Neural cell (in vitro differentiated cells): Measurements from ENCODE around the gene GAPVD1. TPM values are rescaled to one million over a fixed set of nuclear protein-coding genes. Genes with fewer than 3 reads are reported as not detected.

Experiments
- H2AFZ ChIP-seq: fragments of 200-600, 300-800 bp; sonication (generic), shearing (Covaris generic); 2 replicates; pipeline ENCODE4 v1.6.0; 2014; ENCODE audit warnings: low read depth, mild to moderate bottlenecking, antibody characterized with exemption, low read length, moderate library complexity
- H3F3A ChIP-seq: fragments of 200-600 bp; shearing (Covaris generic); 2 replicates; pipeline ENCODE4 v1.6.1; 2016; ENCODE audit warnings: mild to moderate bottlenecking, moderate library complexity, mixed read lengths, antibody characterized with exemption, low read length; ENCODE audit not compliant: insufficient read depth, poor library complexity, severe bottlenecking
- H3K27ac ChIP-seq: fragments of 200-600, 300-800 bp; sonication (generic), shearing (Covaris generic); 2 replicates; pipeline ENCODE4 v1.5.1; 2014; ENCODE audit warnings: mild to moderate bottlenecking, low read length, moderate library complexity
- H3K27me3 ChIP-seq: fragments of 300-800, 200-600 bp; sonication (generic), shearing (Covaris generic); 2 replicates; pipeline ENCODE4 v1.6.0; 2014; ENCODE audit warnings: mild to moderate bottlenecking, low read depth, low read length, moderate library complexity; ENCODE audit not compliant: insufficient read depth
- H3K36me3 ChIP-seq: fragments of 300-800, 200-600 bp; sonication (generic), shearing (Covaris generic); 2 replicates; pipeline ENCODE4 v1.5.1; 2014; ENCODE audit warnings: mild to moderate bottlenecking, antibody characterized with exemption, low read length, moderate library complexity; ENCODE audit not compliant: insufficient read depth
- H3K4me2 ChIP-seq: fragments of 300-800, 200-600 bp; sonication (generic), shearing (Covaris generic); 2 replicates; pipeline ENCODE4 v1.6.0; 2014; ENCODE audit warnings: mild to moderate bottlenecking, low read length
- H3K4me3 ChIP-seq: fragments of 300-800, 200-600 bp; sonication (generic), shearing (Covaris generic); 2 replicates; pipeline ENCODE4 v1.5.1; 2014; ENCODE audit warnings: mild to moderate bottlenecking, low read length, moderate library complexity
- H3K79me2 ChIP-seq: fragments of 200-600 bp; shearing (Covaris generic); replicated peaks from 2 replicates; pipeline ENCODE4 v1.6.0; 2014; ENCODE audit warnings: mild to moderate bottlenecking, low read length, moderate library complexity; ENCODE audit not compliant: insufficient read depth
- H3K9ac ChIP-seq: fragments of 300-800, 200-600 bp; sonication (generic), shearing (Covaris generic); 2 replicates; pipeline ENCODE4 v1.6.1; 2016; ENCODE audit warnings: mild to moderate bottlenecking, low read length, mixed read lengths
- H3K9me2 ChIP-seq: fragments of 200-600 bp; shearing (Covaris generic); 2 replicates; pipeline ENCODE4 v1.6.1; 2016; ENCODE audit warnings: mild to moderate bottlenecking, low read length, mixed read lengths; ENCODE audit not compliant: insufficient read depth
- H3K9me3 ChIP-seq: fragments of 200-600, 300-800 bp; sonication (generic), shearing (Covaris generic); 2 replicates; pipeline ENCODE4 v1.6.1; 2016; ENCODE audit warnings: mild to moderate bottlenecking, mixed run types, low read length, moderate library complexity, mixed read lengths
- H4K20me1 ChIP-seq: fragments of 200-600 bp; shearing (Covaris generic); 2 replicates; pipeline ENCODE4 v1.6.1; 2016; ENCODE audit warnings: mild to moderate bottlenecking, mixed run types; ENCODE audit not compliant: insufficient read depth
- MXI1 ChIP-seq: fragments of 450-650 bp; conservative IDR thresholded peaks from 2 replicates; pipeline ENCODE4 v1.6.1; 2014; ENCODE audit warnings: antibody characterized with exemption, mild to moderate bottlenecking; ENCODE audit not compliant: poor library complexity, severe bottlenecking
- SMC3 ChIP-seq: fragments of 450-650 bp; conservative IDR thresholded peaks from 2 replicates; pipeline ENCODE4 v1.6.1; 2014; ENCODE audit warnings: antibody characterized with exemption, mild to moderate bottlenecking, moderate library complexity; ENCODE audit not compliant: poor library complexity
- polyA plus RNA-seq: library from polyadenylated mRNA; depleted of rRNA; stranded (reverse); fragments of >200 nt; gene quantifications from 2 replicates; pipeline ENCODE4 v1.2.3, GENCODE V29; 2014
- TF ChIP-seq, protein P1 (sequence below): IDR thresholded peaks from 2 replicates; pipeline ENCODE4 v1.6.1; 2012; ENCODE audit warnings: borderline replicate concordance
- TF ChIP-seq, protein P2 (sequence below): fragments of 450-650 bp; IDR thresholded peaks from 2 replicates; pipeline ENCODE4 v1.5.1; 2014; ENCODE audit warnings: antibody characterized with exemption, mild to moderate bottlenecking, moderate library complexity; ENCODE audit not compliant: poor library complexity, severe bottlenecking

Gene GAPVD1
- polyA plus RNA-seq, 1 donor from 2014 or later: 49.2 TPM

- Histone ChIP-seq H3F3A (no peaks in the 10 kb centered on the region), H2AFZ (no peak overlapping the region), H3K4me2 (no peak overlapping the region), H3K4me3 (no peak overlapping the region), H3K27me3 (no peaks in the 10 kb centered on the region), H3K9me2 (no peaks in the 10 kb centered on the region), H3K9ac (no peak overlapping the region), H3K36me3 (no peaks in the 10 kb centered on the region), H3K9me3 (no peaks in the 10 kb centered on the region), H4K20me1 (no peaks in the 10 kb centered on the region), H3K27ac (no peak overlapping the region), H3K79me2 (no peaks in the 10 kb centered on the region)
- TF ChIP-seq SMC3: no peak
- TF ChIP-seq, protein P1, sequence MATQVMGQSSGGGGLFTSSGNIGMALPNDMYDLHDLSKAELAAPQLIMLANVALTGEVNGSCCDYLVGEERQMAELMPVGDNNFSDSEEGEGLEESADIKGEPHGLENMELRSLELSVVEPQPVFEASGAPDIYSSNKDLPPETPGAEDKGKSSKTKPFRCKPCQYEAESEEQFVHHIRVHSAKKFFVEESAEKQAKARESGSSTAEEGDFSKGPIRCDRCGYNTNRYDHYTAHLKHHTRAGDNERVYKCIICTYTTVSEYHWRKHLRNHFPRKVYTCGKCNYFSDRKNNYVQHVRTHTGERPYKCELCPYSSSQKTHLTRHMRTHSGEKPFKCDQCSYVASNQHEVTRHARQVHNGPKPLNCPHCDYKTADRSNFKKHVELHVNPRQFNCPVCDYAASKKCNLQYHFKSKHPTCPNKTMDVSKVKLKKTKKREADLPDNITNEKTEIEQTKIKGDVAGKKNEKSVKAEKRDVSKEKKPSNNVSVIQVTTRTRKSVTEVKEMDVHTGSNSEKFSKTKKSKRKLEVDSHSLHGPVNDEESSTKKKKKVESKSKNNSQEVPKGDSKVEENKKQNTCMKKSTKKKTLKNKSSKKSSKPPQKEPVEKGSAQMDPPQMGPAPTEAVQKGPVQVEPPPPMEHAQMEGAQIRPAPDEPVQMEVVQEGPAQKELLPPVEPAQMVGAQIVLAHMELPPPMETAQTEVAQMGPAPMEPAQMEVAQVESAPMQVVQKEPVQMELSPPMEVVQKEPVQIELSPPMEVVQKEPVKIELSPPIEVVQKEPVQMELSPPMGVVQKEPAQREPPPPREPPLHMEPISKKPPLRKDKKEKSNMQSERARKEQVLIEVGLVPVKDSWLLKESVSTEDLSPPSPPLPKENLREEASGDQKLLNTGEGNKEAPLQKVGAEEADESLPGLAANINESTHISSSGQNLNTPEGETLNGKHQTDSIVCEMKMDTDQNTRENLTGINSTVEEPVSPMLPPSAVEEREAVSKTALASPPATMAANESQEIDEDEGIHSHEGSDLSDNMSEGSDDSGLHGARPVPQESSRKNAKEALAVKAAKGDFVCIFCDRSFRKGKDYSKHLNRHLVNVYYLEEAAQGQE: no peak
Measured at GRCh38 chr9:125332527-125332926, 70.9 kb downstream of the GAPVD1 start.

GRCh38 chr9:125337236-125337635, 75.6 kb downstream of the GAPVD1 start:
- H3F3A ChIP-seq: no peaks in the 10 kb centered on the region
- H2AFZ ChIP-seq: no peak overlapping the region
- no peaks in the 10 kb centered on the region for H3K79me2 ChIP-seq
- H3K27ac ChIP-seq: no peak overlapping the region
- H3K4me2 ChIP-seq: no peak overlapping the region
- H3K9me3 ChIP-seq: no peaks in the 10 kb centered on the region
- no peak overlapping the region for H3K4me3 ChIP-seq
- H3K27me3 ChIP-seq: no peaks in the 10 kb centered on the region
- TF ChIP-seq MXI1: no peak
- TF ChIP-seq, protein P2, sequence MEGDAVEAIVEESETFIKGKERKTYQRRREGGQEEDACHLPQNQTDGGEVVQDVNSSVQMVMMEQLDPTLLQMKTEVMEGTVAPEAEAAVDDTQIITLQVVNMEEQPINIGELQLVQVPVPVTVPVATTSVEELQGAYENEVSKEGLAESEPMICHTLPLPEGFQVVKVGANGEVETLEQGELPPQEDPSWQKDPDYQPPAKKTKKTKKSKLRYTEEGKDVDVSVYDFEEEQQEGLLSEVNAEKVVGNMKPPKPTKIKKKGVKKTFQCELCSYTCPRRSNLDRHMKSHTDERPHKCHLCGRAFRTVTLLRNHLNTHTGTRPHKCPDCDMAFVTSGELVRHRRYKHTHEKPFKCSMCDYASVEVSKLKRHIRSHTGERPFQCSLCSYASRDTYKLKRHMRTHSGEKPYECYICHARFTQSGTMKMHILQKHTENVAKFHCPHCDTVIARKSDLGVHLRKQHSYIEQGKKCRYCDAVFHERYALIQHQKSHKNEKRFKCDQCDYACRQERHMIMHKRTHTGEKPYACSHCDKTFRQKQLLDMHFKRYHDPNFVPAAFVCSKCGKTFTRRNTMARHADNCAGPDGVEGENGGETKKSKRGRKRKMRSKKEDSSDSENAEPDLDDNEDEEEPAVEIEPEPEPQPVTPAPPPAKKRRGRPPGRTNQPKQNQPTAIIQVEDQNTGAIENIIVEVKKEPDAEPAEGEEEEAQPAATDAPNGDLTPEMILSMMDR: no peak
- no peak for TF ChIP-seq SMC3
- TF ChIP-seq, protein P1: no peak
- H4K20me1 ChIP-seq: no peaks in the 10 kb centered on the region
- no peaks in the 10 kb centered on the region for H3K36me3 ChIP-seq
- no peak overlapping the region for H3K9ac ChIP-seq
- no peaks in the 10 kb centered on the region for H3K9me2 ChIP-seq
